GM12865 (cell line): ENCODE results near the gene KANK2.

Experiments used
- DNase-seq: peaks from one replicate; pipeline ENCODE4 v3.0.0; 2010; ENCODE audit warnings: low read depth
- H3K4me3 ChIP-seq: 2 replicates; pipeline ENCODE4 v1.5.1; 2011; ENCODE audit warnings: mild to moderate bottlenecking, low read depth, low read length, control low read depth
- TF ChIP-seq, protein P1 (sequence below): IDR thresholded peaks from 2 replicates; pipeline ENCODE4 v1.5.1; 2011; ENCODE audit warnings: low read length, control low read depth, low read depth, inconsistent platforms; ENCODE audit not compliant: insufficient read depth; ENCODE audit errors: missing control alignments

The KANK2 gene

GRCh38 chr19:11208561-11209471 is 11.5 kb upstream of the KANK2 start:
- DNase-seq = no peak
- TF ChIP-seq, protein P1, sequence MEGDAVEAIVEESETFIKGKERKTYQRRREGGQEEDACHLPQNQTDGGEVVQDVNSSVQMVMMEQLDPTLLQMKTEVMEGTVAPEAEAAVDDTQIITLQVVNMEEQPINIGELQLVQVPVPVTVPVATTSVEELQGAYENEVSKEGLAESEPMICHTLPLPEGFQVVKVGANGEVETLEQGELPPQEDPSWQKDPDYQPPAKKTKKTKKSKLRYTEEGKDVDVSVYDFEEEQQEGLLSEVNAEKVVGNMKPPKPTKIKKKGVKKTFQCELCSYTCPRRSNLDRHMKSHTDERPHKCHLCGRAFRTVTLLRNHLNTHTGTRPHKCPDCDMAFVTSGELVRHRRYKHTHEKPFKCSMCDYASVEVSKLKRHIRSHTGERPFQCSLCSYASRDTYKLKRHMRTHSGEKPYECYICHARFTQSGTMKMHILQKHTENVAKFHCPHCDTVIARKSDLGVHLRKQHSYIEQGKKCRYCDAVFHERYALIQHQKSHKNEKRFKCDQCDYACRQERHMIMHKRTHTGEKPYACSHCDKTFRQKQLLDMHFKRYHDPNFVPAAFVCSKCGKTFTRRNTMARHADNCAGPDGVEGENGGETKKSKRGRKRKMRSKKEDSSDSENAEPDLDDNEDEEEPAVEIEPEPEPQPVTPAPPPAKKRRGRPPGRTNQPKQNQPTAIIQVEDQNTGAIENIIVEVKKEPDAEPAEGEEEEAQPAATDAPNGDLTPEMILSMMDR = no peak
- H3K4me3 ChIP-seq = no peak overlapping the region

DNA sequence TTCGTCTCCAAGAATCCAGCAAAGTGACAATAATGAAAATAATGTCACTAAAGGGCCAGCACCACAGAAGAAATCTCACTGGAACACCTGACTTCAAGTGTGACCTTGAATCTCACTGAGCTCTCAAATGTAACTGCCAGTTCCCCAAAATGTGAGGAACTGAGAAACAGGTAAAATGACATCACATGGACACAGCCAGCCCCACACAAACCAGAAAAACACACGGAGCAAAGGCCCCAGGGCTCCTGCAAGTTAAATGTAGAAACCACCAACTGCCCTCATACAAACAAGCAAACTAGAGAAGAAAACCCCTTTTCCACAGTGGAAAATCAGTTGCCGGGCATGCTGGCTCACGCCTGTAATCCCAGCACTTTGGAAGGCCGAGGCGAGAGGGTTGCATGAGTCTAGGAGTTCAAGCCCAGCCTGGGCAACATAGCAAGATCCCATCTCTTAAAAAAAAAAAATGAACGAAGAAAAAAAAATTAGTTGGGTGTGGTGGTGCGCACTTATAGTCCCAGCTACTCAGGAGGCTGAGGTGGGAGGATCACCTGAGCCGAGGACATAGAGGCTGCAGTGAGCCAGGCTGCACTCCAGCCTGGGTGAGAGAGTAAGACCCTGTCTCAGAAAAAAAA is 8.7 kb upstream of the KANK2 start:
- TF ChIP-seq, protein P1 = no peak
- peak; percentile 60 for DNase-seq
- no peak overlapping the region for H3K4me3 ChIP-seq

DNA sequence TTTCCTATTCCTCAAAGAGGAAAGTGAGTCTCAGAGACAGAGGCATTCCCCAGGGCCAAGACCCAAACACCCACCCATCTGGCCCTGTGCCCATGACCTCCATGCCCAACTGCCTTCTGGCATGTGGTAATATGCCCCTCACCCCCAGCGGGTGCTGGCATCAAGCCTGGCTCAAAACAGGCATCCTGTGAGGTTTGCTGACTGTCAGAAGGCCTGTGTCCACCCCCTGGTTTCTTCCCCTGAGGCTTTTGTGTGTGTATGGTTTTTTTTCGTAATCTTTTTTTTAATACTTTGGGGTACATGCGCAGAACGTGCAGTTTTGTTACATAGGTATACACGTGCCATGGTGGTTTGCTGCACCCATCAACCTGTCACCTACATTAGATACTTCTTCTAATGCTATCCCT is 7.6 kb upstream of the KANK2 start:
- no peak for DNase-seq
- TF ChIP-seq, protein P1 = no peak
- no peak overlapping the region for H3K4me3 ChIP-seq

DNA sequence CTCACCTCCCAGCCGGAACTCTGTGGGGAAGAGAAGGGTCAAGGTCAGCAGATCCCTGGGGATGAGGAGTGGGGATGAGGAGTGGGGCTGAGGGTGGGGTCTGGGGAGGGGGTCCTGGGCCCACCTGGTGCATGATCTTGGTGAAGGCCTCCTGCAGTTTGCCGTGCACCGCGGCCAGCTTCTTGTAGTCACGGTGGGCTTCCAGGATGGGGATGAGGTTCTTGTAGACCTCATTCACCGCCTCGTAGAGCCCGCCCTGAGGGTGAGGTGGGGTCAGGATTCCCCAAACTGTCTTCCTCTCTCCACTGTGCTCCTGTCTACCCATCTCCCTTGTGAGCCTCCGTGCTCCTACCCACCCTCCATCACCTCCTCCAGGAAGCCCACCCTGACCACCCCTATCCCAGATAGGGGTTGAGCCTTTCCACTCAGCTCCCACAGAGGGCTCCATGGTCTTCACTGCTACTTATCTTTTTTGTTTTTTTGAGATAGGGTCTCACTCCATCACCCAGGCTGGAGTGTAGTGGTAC is 6.8 kb upstream of the KANK2 start:
- TF ChIP-seq, protein P1 = no peak

DNA sequence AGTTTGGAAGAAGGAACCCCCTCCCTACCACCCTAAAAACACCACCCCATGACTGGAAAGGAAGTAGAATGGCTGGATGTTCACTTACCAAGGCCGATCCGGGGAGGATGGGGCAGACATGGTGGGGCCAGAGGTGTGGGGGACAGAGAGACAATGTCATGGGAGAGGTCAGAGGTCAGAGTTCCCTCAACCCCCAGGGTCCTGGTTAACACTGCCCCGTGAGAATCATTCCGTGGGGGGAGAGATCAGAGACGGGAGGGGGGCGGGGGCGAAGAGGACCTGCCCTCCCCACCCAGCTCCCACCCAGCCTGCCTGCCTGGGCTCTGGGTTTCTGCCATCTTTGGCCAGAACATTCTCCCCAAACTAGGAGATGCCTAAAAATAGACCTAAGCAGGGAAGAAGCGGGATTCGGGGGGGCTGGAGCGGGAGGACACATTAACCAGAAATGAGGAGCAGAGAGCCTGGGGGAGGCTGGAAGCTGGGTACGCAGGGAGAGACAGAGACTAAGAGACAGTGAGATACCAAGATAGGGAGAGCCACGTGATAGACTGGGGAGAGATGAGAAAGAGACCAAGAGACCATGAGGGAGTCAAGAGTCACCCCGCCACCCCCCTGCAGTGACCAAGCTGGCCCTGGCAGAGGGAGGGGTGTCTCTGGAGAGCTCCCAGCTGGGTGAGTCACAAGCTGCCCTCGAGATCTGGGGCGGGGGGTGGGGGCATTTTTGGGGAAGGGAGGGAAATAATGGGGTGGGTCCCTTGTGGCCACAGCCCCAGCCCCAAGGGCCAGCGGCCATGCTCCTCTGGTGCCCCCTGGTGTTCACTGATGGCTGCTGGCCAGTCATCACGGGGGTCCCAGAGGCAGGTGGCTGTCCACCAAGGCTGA is 6.1 kb upstream of the KANK2 start:
- DNase-seq = peak; percentile 44
- TF ChIP-seq, protein P1 = peak; percentile 81

More for the DNA sequence above, 6.8 kb upstream of the KANK2 start:
- no peak overlapping the region for H3K4me3 ChIP-seq
- no peak for DNase-seq

GRCh38 chr19:11202488-11203193 is 5.3 kb upstream of the KANK2 start:
- no peak overlapping the region for H3K4me3 ChIP-seq
- TF ChIP-seq, protein P1 = no peak
- DNase-seq = no peak

More for the DNA sequence above, 6.1 kb upstream of the KANK2 start:
- H3K4me3 ChIP-seq = no peak overlapping the region
